Mammary epithelial cell (primary cell): ENCODE results near the gene AAR2.

Experiments
- CTCF ChIP-seq, 2 donors: IDR thresholded peaks in 1 of 2; conservative IDR thresholded peaks in 1 of 2; 2 replicates each; pipeline ENCODE4 v1.5.1; 2011 to 2012; ENCODE audit warnings: inconsistent platforms in 2 of 2, low read length in 2 of 2, mild to moderate bottlenecking in 2 of 2, control low read depth in 1 of 2, low read depth in 1 of 2; ENCODE audit not compliant: insufficient read depth in 1 of 2; ENCODE audit errors: extremely low read depth in 1 of 2
- EZH2 ChIP-seq: IDR thresholded peaks from 2 replicates; pipeline ENCODE4 v1.6.1; 2012; ENCODE audit warnings: low read length, inconsistent platforms, borderline replicate concordance

GRCh38 chr20:36285746-36286447 lies 49.6 kb downstream of the AAR2 start:
- TF ChIP-seq CTCF (conservative IDR thresholded peaks at IDR 0.05 in 1 of 2, IDR thresholded peaks at IDR 0.05 in 1 of 2; ENCODE audit: extremely low read depth in 1 of 2, insufficient read depth in 1 of 2, low read depth in 1 of 2, low read length in 2 of 2) (no peak), EZH2 (no peak)
